Right lung (tissue), 10 donors: ENCODE results near the gene BST2. TPM values are rescaled to one million over a fixed set of nuclear protein-coding genes. Genes with fewer than 3 reads are reported as not detected.
A peak's percentile ranks its signal among the peaks of the same experiment; 100 is the strongest.

Experiments
- DNase-seq, 2 donors: peaks; one replicate each; pipeline ENCODE4 v3.0.0-alpha.2; 2013
- long read RNA-seq, 8 donors: transcript quantifications; one replicate each; lab custom pipeline, GENCODE V29; 2026
- polyA plus RNA-seq, 5 donors: library from polyadenylated mRNA; unstranded; fragments of 120-200 nt; gene quantifications; one replicate each; pipeline versions ENCODE4 v1.2.1 to v1.2.3, GENCODE V29; 2013; ENCODE audit warnings: inconsistent platforms in 1 of 5, low replicate concordance in 1 of 5; ENCODE audit not compliant: insufficient read length in 5 of 5, insufficient read depth in 1 of 5

Gene BST2
- polyA plus RNA-seq = 10 to 100 TPM; 15.2 to 21.7 (median 17.8) TPM
- long read RNA-seq, donor 1, transcript BST2-201 (5 exons, 1,019 nt) = major isoform, 17 of 17 reads
- long read RNA-seq, donor 1, partial matches to known transcripts = 0 of 17 reads
- long read RNA-seq, donor 1, other reads (novel, unspliced or antisense) = 0 of 17 reads
- long read RNA-seq, donor 2, transcript BST2-201 (5 exons, 1,019 nt) = major isoform, 12 of 12 reads
- long read RNA-seq, donor 2, partial matches to known transcripts = 0 of 12 reads
- long read RNA-seq, donor 2, other reads (novel, unspliced or antisense) = 0 of 12 reads
- long read RNA-seq, donor 3, transcript BST2-201 (5 exons, 1,019 nt) = major isoform, 21 of 22 reads
- long read RNA-seq, donor 3, partial matches to known transcripts = 0 of 22 reads
- long read RNA-seq, donor 3, other reads (novel, unspliced or antisense) = 0 of 22 reads
- long read RNA-seq, donor 4, transcript BST2-201 (5 exons, 1,019 nt) = major isoform, 9 of 9 reads
- long read RNA-seq, donor 4, partial matches to known transcripts = 0 of 9 reads
- long read RNA-seq, donor 4, other reads (novel, unspliced or antisense) = 0 of 9 reads
- long read RNA-seq, donor 5, transcript BST2-201 (5 exons, 1,019 nt) = major isoform, 23 of 23 reads
- long read RNA-seq, donor 5, partial matches to known transcripts = 0 of 23 reads
- long read RNA-seq, donor 5, other reads (novel, unspliced or antisense) = 0 of 23 reads
- long read RNA-seq, donor 6, transcript BST2-201 (5 exons, 1,019 nt) = major isoform, 29 of 29 reads
- long read RNA-seq, donor 6, partial matches to known transcripts = 0 of 29 reads
- long read RNA-seq, donor 6, other reads (novel, unspliced or antisense) = 0 of 29 reads
- long read RNA-seq, donor 7, transcript BST2-201 (5 exons, 1,019 nt) = major isoform, 13 of 13 reads
- long read RNA-seq, donor 7, partial matches to known transcripts = 0 of 13 reads
- long read RNA-seq, donor 7, other reads (novel, unspliced or antisense) = 0 of 13 reads
- long read RNA-seq, donor 8, transcript BST2-201 (5 exons, 1,019 nt) = major isoform, 7 of 7 reads
- long read RNA-seq, donor 8, partial matches to known transcripts = 0 of 7 reads
- long read RNA-seq, donor 8, other reads (novel, unspliced or antisense) = 0 of 7 reads

- DNase-seq = no peak
Observed at GRCh38 chr19:17405250-17406045, at the start of gene BST2. BST2 (minus strand) TSS chr19:17405630; CDS start chr19:17405575, 55 bp downstream.

- DNase-seq = no peak
Observed at GRCh38 chr19:17454576-17455071, 49.2 kb upstream of the BST2 start.

GRCh38 chr19:17451820-17452219 lies 46.4 kb upstream of the BST2 start:
- no peak for DNase-seq

- DNase-seq = no peak
Observed at GRCh38 chr19:17450264-17451075, 45.0 kb upstream of the BST2 start.

GRCh38 chr19:17448131-17448967 lies 42.9 kb upstream of the BST2 start, which contains the start of gene TMEM221:
TMEM221 (minus strand) TSS chr19:17448668; CDS start chr19:17448462, 206 bp downstream.
- DNase-seq = peak in 1 of 2 donors; percentile 11

GRCh38 chr19:17447704-17448130 lies 42.3 kb upstream of the BST2 start:
- DNase-seq = no peak

- no peak for DNase-seq
Observed at GRCh38 chr19:17445526-17446165, 40.2 kb upstream of the BST2 start.

GRCh38 chr19:17441241-17442021 lies 36.0 kb upstream of the BST2 start:
- no peak for DNase-seq

GRCh38 chr19:17436874-17437267 lies 31.4 kb upstream of the BST2 start:
- no peak for DNase-seq

GRCh38 chr19:17436094-17436873 lies 30.9 kb upstream of the BST2 start:
- DNase-seq = no peak

GRCh38 chr19:17435218-17435617 lies 29.8 kb upstream of the BST2 start:
- no peak for DNase-seq

GRCh38 chr19:17431417-17431816 lies 26.0 kb upstream of the BST2 start:
- DNase-seq = no peak

GRCh38 chr19:17429641-17430113 lies 24.2 kb upstream of the BST2 start:
- no peak for DNase-seq

- DNase-seq = no peak
Observed at GRCh38 chr19:17424743-17425365, 19.4 kb upstream of the BST2 start.

- no peak for DNase-seq
Observed at GRCh38 chr19:17423429-17424208, 18.2 kb upstream of the BST2 start.
